B cell (primary cell): Measurements from ENCODE around the gene SDK1. TPM values are rescaled to one million over a fixed set of nuclear protein-coding genes. Genes with fewer than 3 reads are reported as not detected.

Experiments used
- ATAC-seq: fragments of 200-7000 bp; cut with Tn5 transposase; one replicate; pipeline ENCODE4 v1.10.0; 2021; ENCODE audit warnings: low read depth, mild to moderate bottlenecking, moderate number of reproducible peaks, moderate library complexity
- CTCF ChIA-PET: fragments of 350-600 bp; sonication (Branson Sonifier 250); formaldehyde crosslinking; loops from one replicate; lab custom pipeline; 2021; ENCODE audit warnings: antibody characterized with exemption, inconsistent platforms; lab: Charles Lee
- POLR2A ChIA-PET: fragments of 350-600 bp; sonication (Branson Sonifier 250); formaldehyde crosslinking; loops from one replicate; lab custom pipeline; 2021; ENCODE audit warnings: antibody characterized with exemption; lab: Charles Lee
- DNase-seq: peaks from one replicate; pipeline ENCODE4 v3.0.0; 2013
- H2AFZ ChIP-seq: 2 replicates; pipeline ENCODE4 v1.6.1; 2012; ENCODE audit warnings: mild to moderate bottlenecking, low read depth, low read length; ENCODE audit not compliant: insufficient read depth, poor library complexity, severe bottlenecking
- H3K27ac ChIP-seq, 2 donors: 1 replicate in 1 of 2; 2 replicates in 1 of 2; pipeline ENCODE4 v1.5.1; 2012 to 2013; ENCODE audit warnings: low read length in 2 of 2, mild to moderate bottlenecking in 2 of 2, moderate library complexity in 1 of 2
- H3K27me3 ChIP-seq, 4 experiments: fragments of 200-600 bp in 1 of 4; sonication (generic) in 1 of 4; replicated peaks in 1 of 4; 1 replicate in 2 of 4; 2 replicates in 2 of 4; pipeline versions ENCODE4 v1.6.1 to v1.7.0; 2013 to 2016; ENCODE audit warnings: low read length in 3 of 4, mild to moderate bottlenecking in 2 of 4, mixed read lengths in 1 of 4, moderate library complexity in 1 of 4; ENCODE audit not compliant: insufficient read depth in 4 of 4, control insufficient read depth in 3 of 4; ENCODE audit errors: control extremely low read depth in 1 of 4
- H3K36me3 ChIP-seq, 2 experiments: replicated peaks in 1 of 2; 1 replicate in 1 of 2; 2 replicates in 1 of 2; pipeline versions ENCODE4 v1.6.1 to v1.7.1; 2013; ENCODE audit warnings: low read length in 1 of 2; ENCODE audit not compliant: insufficient read depth in 2 of 2, control insufficient read depth in 1 of 2; ENCODE audit errors: control extremely low read depth in 1 of 2, extremely low read depth in 1 of 2
- H3K4me1 ChIP-seq, 2 donors: fragments of 200-600 bp in 1 of 2; sonication (generic) in 1 of 2; 1 replicate in 1 of 2; 2 replicates in 1 of 2; pipeline versions ENCODE4 v1.5.1 to v1.6.1; 2013 to 2017; ENCODE audit warnings: low read length in 2 of 2; ENCODE audit not compliant: control insufficient read depth in 2 of 2, insufficient read depth in 2 of 2
- H3K4me2 ChIP-seq: replicated peaks from 2 replicates; pipeline ENCODE3; 2012; ENCODE audit warnings: mild to moderate bottlenecking, low read depth, low read length; ENCODE audit not compliant: poor library complexity, severe bottlenecking
- H3K4me3 ChIP-seq, 5 experiments: fragments of 200-600 bp in 1 of 5; sonication (generic) in 1 of 5; 1 replicate in 3 of 5; 2 replicates in 2 of 5; pipeline versions ENCODE4 v1.5.1 to v1.7.0; 2011 to 2016; ENCODE audit warnings: low read length in 4 of 5, mild to moderate bottlenecking in 4 of 5, low read depth in 2 of 5, control low read depth in 1 of 5, moderate library complexity in 1 of 5; ENCODE audit not compliant: insufficient read depth in 1 of 5; ENCODE audit errors: control extremely low read depth in 1 of 5, extremely low read depth in 1 of 5
- H3K79me2 ChIP-seq: fragments of 200-600 bp; sonication (generic); one replicate; pipeline ENCODE4 v1.6.0; 2016; ENCODE audit warnings: low read length; ENCODE audit not compliant: control insufficient read depth, insufficient read depth
- H3K9ac ChIP-seq: fragments of 200-600 bp; sonication (generic); 2 replicates; pipeline ENCODE4 v1.6.1; 2017; ENCODE audit warnings: mild to moderate bottlenecking, low read length, moderate library complexity
- H3K9me3 ChIP-seq, 3 donors: one replicate each; pipeline versions ENCODE4 v1.6.1 to v1.7.1; 2013; ENCODE audit warnings: low read length in 2 of 3; ENCODE audit not compliant: control insufficient read depth in 2 of 3, insufficient read depth in 1 of 3; ENCODE audit errors: control extremely low read depth in 1 of 3
- H4K20me1 ChIP-seq: 2 replicates; pipeline ENCODE4 v1.6.0; 2012; ENCODE audit warnings: mild to moderate bottlenecking, low read length; ENCODE audit not compliant: insufficient read depth, control insufficient read depth, poor library complexity, severe bottlenecking
- H3K27ac Mint-ChIP-seq: one replicate; pipeline ENCODE4 v1.8.0; 2021; ENCODE audit warnings: mixed read lengths
- H3K27me3 Mint-ChIP-seq: one replicate; pipeline ENCODE4 v1.8.0; 2021; ENCODE audit warnings: mixed read lengths
- H3K4me1 Mint-ChIP-seq: one replicate; pipeline ENCODE4 v1.8.0; 2021; ENCODE audit warnings: mixed read lengths
- H3K4me3 Mint-ChIP-seq: one replicate; pipeline ENCODE4 v1.8.0; 2021; ENCODE audit warnings: mixed read lengths
- H3K9me3 Mint-ChIP-seq: one replicate; pipeline ENCODE4 v1.8.0; 2022; ENCODE audit warnings: mixed read lengths; ENCODE audit not compliant: insufficient read depth
- EZH2 ChIP-seq: IDR thresholded peaks from 2 replicates; pipeline ENCODE4 v1.6.1; 2012; ENCODE audit warnings: borderline replicate concordance, low read depth, mild to moderate bottlenecking, moderate library complexity, low read length; ENCODE audit not compliant: insufficient read depth, poor library complexity, severe bottlenecking
- WGBS: methylation state at CpG from one replicate; pipeline ENCODE4 v1.1.5; 2013; ENCODE audit warnings: missing lambda C conversion rate; ENCODE audit not compliant: insufficient coverage; 5-methylcytosine and 5-hydroxymethylcytosine counted together
- intact Hi-C: fragments of 100-400 bp; cut with micrococcal nuclease; formaldehyde crosslinking; loops from one replicate; pipeline ENCODE4 v1.10.0; 2022
- polyA plus RNA-seq: library from polyadenylated mRNA; depleted of rRNA; stranded (reverse); fragments of >200 nt; gene quantifications from 2 replicates; pipeline ENCODE4 v1.2.3, GENCODE V29; 2012
- total RNA-seq, 2 donors: library from RNA; stranded (reverse); fragments of 120-200 nt in 1 of 2; gene quantifications; 1 replicate in 1 of 2; 2 replicates in 1 of 2; pipeline versions ENCODE4 v1.2.3 to v1.2.4, GENCODE V29; 2013 to 2022
- TF ChIP-seq, protein P1 (sequence below): fragments of 200-600 bp; IDR thresholded peaks from one replicate; pipeline ENCODE4 v1.8.0; 2022; ENCODE audit warnings: antibody characterized with exemption, mild to moderate bottlenecking

The SDK1 gene
- total and polyA plus RNA-seq, 2 donors (not counting 1 experiment from before 2014, with no cell fraction given): 0.73 to 2.0 TPM

DNA sequence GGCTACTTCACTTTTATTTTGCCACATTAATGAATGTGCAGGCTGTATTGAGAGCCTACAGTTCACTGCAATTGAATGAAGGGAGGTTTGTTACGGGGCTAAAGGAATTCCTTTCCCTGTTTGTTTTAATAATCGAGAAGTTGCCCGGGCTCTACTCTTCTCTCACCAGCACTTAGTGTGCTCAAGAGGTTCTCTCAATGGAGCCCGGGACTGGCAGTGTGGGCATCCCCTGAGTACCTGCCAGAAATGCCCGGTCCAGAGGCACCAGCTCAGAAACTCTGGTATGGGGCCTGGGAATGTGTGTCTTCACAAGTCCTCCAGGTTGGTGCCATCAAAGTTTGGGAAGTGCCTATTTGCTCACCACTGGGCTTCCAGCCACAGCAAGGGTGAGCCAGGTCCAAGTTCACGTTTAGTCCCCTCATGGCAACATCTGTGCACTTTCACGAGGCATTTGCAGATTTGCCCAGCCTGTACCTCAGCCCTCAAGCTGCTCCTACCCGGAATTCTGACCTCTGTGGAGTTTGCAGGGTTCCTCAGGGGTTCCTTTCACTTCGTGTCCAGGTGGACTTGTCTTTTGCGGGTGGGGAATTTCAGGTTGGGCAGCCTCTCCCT is 622.4 kb downstream of the SDK1 start:
- H3K27me3 ChIP-seq: peaks cover 0 to 3% (median 0%) of the 10 kb centered on the region in 4 experiments
- POLR2A ChIA-PET: no interaction called here

DNA sequence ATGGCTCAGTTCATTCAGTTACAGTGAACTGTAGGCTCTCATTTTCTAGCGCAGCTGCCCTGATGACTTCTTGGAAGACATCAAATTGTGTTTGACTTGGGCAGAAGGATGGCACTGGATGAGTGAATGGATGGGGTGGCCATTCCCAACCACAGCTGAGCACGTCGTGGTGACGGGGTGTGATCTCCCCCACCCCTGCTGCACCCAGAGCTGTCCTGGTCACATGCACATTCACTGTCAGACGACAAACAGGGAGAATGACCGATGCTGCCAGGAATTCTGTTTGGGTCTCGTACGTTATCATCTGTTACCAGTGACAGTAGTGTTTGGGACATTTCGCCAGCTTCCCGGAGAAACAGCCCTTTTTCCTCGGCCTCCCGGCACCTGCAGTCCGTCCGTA is 623.2 kb downstream of the SDK1 start:
- ATAC-seq (no peak), DNase-seq (no peak)
- no peaks in the 10 kb centered on the region for H3K4me1 ChIP-seq
- peaks cover 18% of the 10 kb centered on the region for H3K27me3 Mint-ChIP-seq
- no peak overlapping the region for H3K27ac ChIP-seq
- ChIA-PET POLR2A (no interaction called here), CTCF (no interaction called here)
- 97% methylated on average over 9 of the region's 14 CpGs for WGBS
- H3K9ac ChIP-seq: no peak overlapping the region
- no peaks in the 10 kb centered on the region for H3K36me3 ChIP-seq
- peaks cover 0 to 8% (median 0%) of the 10 kb centered on the region in 4 experiments for H3K27me3 ChIP-seq
- no peaks in the 10 kb centered on the region for H4K20me1 ChIP-seq
- no peak overlapping the region for H3K27ac Mint-ChIP-seq
- no peak overlapping the region for H3K4me3 Mint-ChIP-seq
- intact Hi-C loops: no loop called here
- H3K4me1 Mint-ChIP-seq: no peaks in the 10 kb centered on the region
- no peaks in the 10 kb centered on the region for H3K9me3 ChIP-seq
- no peak for TF ChIP-seq EZH2
- TF ChIP-seq, protein P1, sequence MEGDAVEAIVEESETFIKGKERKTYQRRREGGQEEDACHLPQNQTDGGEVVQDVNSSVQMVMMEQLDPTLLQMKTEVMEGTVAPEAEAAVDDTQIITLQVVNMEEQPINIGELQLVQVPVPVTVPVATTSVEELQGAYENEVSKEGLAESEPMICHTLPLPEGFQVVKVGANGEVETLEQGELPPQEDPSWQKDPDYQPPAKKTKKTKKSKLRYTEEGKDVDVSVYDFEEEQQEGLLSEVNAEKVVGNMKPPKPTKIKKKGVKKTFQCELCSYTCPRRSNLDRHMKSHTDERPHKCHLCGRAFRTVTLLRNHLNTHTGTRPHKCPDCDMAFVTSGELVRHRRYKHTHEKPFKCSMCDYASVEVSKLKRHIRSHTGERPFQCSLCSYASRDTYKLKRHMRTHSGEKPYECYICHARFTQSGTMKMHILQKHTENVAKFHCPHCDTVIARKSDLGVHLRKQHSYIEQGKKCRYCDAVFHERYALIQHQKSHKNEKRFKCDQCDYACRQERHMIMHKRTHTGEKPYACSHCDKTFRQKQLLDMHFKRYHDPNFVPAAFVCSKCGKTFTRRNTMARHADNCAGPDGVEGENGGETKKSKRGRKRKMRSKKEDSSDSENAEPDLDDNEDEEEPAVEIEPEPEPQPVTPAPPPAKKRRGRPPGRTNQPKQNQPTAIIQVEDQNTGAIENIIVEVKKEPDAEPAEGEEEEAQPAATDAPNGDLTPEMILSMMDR: no peak
- H2AFZ ChIP-seq: no peak overlapping the region
- H3K4me3 ChIP-seq: no peak overlapping the region
- no peaks in the 10 kb centered on the region for H3K9me3 Mint-ChIP-seq
- no peak overlapping the region for H3K4me2 ChIP-seq
- H3K79me2 ChIP-seq: no peaks in the 10 kb centered on the region

More for the DNA sequence above, 622.4 kb downstream of the SDK1 start:
- H3K27ac Mint-ChIP-seq: no peak overlapping the region
- intact Hi-C loops: no loop called here
- peaks cover 3% of the 10 kb centered on the region for H3K4me1 Mint-ChIP-seq
- CTCF ChIA-PET: no interaction called here
- DNase-seq (no peak), ATAC-seq (no peak)
- no peak overlapping the region for H3K27ac ChIP-seq
- no peaks in the 10 kb centered on the region for H3K9me3 Mint-ChIP-seq
- no peaks in the 10 kb centered on the region for H3K79me2 ChIP-seq
- no peak for TF ChIP-seq EZH2
- TF ChIP-seq, protein P1: no peak
- H3K4me3 ChIP-seq: no peak overlapping the region
- 87% methylated on average over 9 of the region's 10 CpGs for WGBS
- no peak overlapping the region for H3K4me3 Mint-ChIP-seq
- no peaks in the 10 kb centered on the region for H3K4me1 ChIP-seq
- no peaks in the 10 kb centered on the region for H3K9me3 ChIP-seq
- H2AFZ ChIP-seq: no peak overlapping the region
- H3K4me2 ChIP-seq: no peak overlapping the region
- peaks cover 13% of the 10 kb centered on the region for H3K27me3 Mint-ChIP-seq
- H3K36me3 ChIP-seq: no peaks in the 10 kb centered on the region
- H4K20me1 ChIP-seq: no peaks in the 10 kb centered on the region
- no peak overlapping the region for H3K9ac ChIP-seq
